ENCODE measurements around the gene FKBP14. TPM values are rescaled to one million over a fixed set of nuclear protein-coding genes. Genes with fewer than 3 reads are reported as not detected.

Gene FKBP14
- total RNA-seq: 25.6 TPM in 2 replicates
- long read RNA-seq, full-length matches to known transcripts: 49 of 54 reads
- long read RNA-seq, partial matches to known transcripts: 0 of 54 reads
- long read RNA-seq, other reads (novel, unspliced or antisense): 5 of 54 reads

GRCh38 chr7:30026229-30027064 lies at the start of gene FKBP14:
TSS of gene FKBP14 (minus strand) at chr7:30026702. CDS start at chr7:30026508, 194 bp downstream.
- Mint-ChIP-seq H3K27ac (peak within 1 kb of the TSS; percentile 96), H3K4me1 (ENCODE audit: low read depth) (peaks cover 20% of the 10 kb centered on the region), H3K4me3 (ENCODE audit: low read depth) (no peak within 1 kb of the TSS), H3K27me3 (no peaks in the 10 kb centered on the region), H3K36me3 (ENCODE audit: insufficient read depth) (peaks cover 2% of the 10 kb centered on the region), H3K9me3 (ENCODE audit: low read depth) (no peaks in the 10 kb centered on the region)
- TF ChIP-seq CTCF (IDR thresholded peaks at IDR 0.05; ENCODE audit: unreplicated experiment): no peak
- peak; percentile 87 for DNase-seq (ENCODE audit: low spot score, unreplicated experiment)

GRCh38 chr7:30074422-30075030 lies 48.0 kb upstream of the FKBP14 start:
- peaks cover 12% of the 10 kb centered on the region for H3K4me1 Mint-ChIP-seq (ENCODE audit: low read depth)
- peak; percentile 58 for TF ChIP-seq CTCF (IDR thresholded peaks at IDR 0.05; ENCODE audit: unreplicated experiment)
- DNase-seq (ENCODE audit: low spot score, unreplicated experiment): no peak
- no peaks in the 10 kb centered on the region for H3K9me3 Mint-ChIP-seq (ENCODE audit: low read depth)
- no peak overlapping the region for H3K27ac Mint-ChIP-seq
- no peak overlapping the region for H3K4me3 Mint-ChIP-seq (ENCODE audit: low read depth)
- peaks cover 12% of the 10 kb centered on the region for H3K36me3 Mint-ChIP-seq (ENCODE audit: insufficient read depth)
- H3K27me3 Mint-ChIP-seq: no peaks in the 10 kb centered on the region

GRCh38 chr7:30072735-30073134 lies 46.2 kb upstream of the FKBP14 start:
- H3K27me3 Mint-ChIP-seq: no peaks in the 10 kb centered on the region
- no peak for TF ChIP-seq CTCF (IDR thresholded peaks at IDR 0.05; ENCODE audit: unreplicated experiment)
- no peak overlapping the region for H3K4me3 Mint-ChIP-seq (ENCODE audit: low read depth)
- H3K4me1 Mint-ChIP-seq (ENCODE audit: low read depth): peaks cover 12% of the 10 kb centered on the region
- no peaks in the 10 kb centered on the region for H3K9me3 Mint-ChIP-seq (ENCODE audit: low read depth)
- no peak overlapping the region for H3K27ac Mint-ChIP-seq
- H3K36me3 Mint-ChIP-seq (ENCODE audit: insufficient read depth): peaks cover 7% of the 10 kb centered on the region
- DNase-seq (ENCODE audit: low spot score, unreplicated experiment): no peak

GRCh38 chr7:30070052-30070451 lies 43.5 kb upstream of the FKBP14 start:
- peaks cover 2% of the 10 kb centered on the region for H3K4me1 Mint-ChIP-seq (ENCODE audit: low read depth)
- TF ChIP-seq CTCF (IDR thresholded peaks at IDR 0.05; ENCODE audit: unreplicated experiment): no peak
- H3K4me3 Mint-ChIP-seq (ENCODE audit: low read depth): no peak overlapping the region
- peaks cover 10% of the 10 kb centered on the region for H3K36me3 Mint-ChIP-seq (ENCODE audit: insufficient read depth)
- no peaks in the 10 kb centered on the region for H3K9me3 Mint-ChIP-seq (ENCODE audit: low read depth)
- H3K27ac Mint-ChIP-seq: no peak overlapping the region
- DNase-seq (ENCODE audit: low spot score, unreplicated experiment): no peak
- H3K27me3 Mint-ChIP-seq: no peaks in the 10 kb centered on the region

GRCh38 chr7:30069096-30069867 lies 42.8 kb upstream of the FKBP14 start:
- TF ChIP-seq CTCF (IDR thresholded peaks at IDR 0.05; ENCODE audit: unreplicated experiment): no peak
- no peak for DNase-seq (ENCODE audit: low spot score, unreplicated experiment)
- H3K36me3 Mint-ChIP-seq (ENCODE audit: insufficient read depth): peaks cover 10% of the 10 kb centered on the region
- peaks cover 2% of the 10 kb centered on the region for H3K4me1 Mint-ChIP-seq (ENCODE audit: low read depth)
- H3K9me3 Mint-ChIP-seq (ENCODE audit: low read depth): no peaks in the 10 kb centered on the region
- no peak overlapping the region for H3K27ac Mint-ChIP-seq
- no peaks in the 10 kb centered on the region for H3K27me3 Mint-ChIP-seq
- no peak overlapping the region for H3K4me3 Mint-ChIP-seq (ENCODE audit: low read depth)

Measured in progenitor cell of endocrine pancreas (in vitro differentiated cells).